K562 (cell line): ENCODE measurements around the gene LMNA. TPM values are rescaled to one million over a fixed set of nuclear protein-coding genes. Genes with fewer than 3 reads are reported as not detected.

Experiments
- BRF2 ChIP-seq: IDR thresholded peaks from 3 replicates; pipeline ENCODE4 v1.6.1; 2011; ENCODE audit warnings: borderline replicate concordance, mild to moderate bottlenecking; ENCODE audit not compliant: insufficient read length, insufficient read depth
- CHD2 ChIP-seq: IDR thresholded peaks from 2 replicates; pipeline ENCODE4 v1.6.1; 2011; ENCODE audit warnings: low read depth, low read length
- CXXC5 ChIP-seq: fragments of 250-450 bp; sonication (Bioruptor Pico); IDR thresholded peaks from 2 replicates; pipeline ENCODE4 v1.8.0; 2022; ENCODE audit warnings: inconsistent platforms, mild to moderate bottlenecking, moderate library complexity
- ID3 ChIP-seq, 2 experiments: fragments of 250-450 bp in 1 of 2; fragments of 450-650 bp in 1 of 2; sonication (Bioruptor Pico) in 1 of 2; IDR thresholded peaks; 2 replicates each; pipeline versions ENCODE4 v1.6.1 to v1.8.0; 2016 to 2021; ENCODE audit warnings: mild to moderate bottlenecking in 2 of 2, moderate library complexity in 2 of 2, missing compliant biosample characterization in 1 of 2, missing genetic modification characterization in 1 of 2
- MITF ChIP-seq: IDR thresholded peaks from 2 replicates; pipeline ENCODE4 v1.6.1; 2014; ENCODE audit warnings: antibody characterized with exemption
- NR1H2 ChIP-seq: sonication (generic); formaldehyde crosslinking; IDR thresholded peaks from 2 replicates; pipeline ENCODE4 v1.4.0; 2020; ENCODE audit warnings: mild to moderate bottlenecking, missing genetic modification reagents
- SMAD4 ChIP-seq: fragments of 250-450 bp; sonication (Bioruptor Pico); conservative IDR thresholded peaks from 2 replicates; pipeline ENCODE4 v1.8.0; 2021; ENCODE audit warnings: inconsistent platforms, mild to moderate bottlenecking, moderate library complexity
- TAF9B ChIP-seq: fragments of 450-650 bp; IDR thresholded peaks from 2 replicates; pipeline ENCODE4 v1.6.1; 2018; ENCODE audit warnings: mild to moderate bottlenecking; ENCODE audit not compliant: partially characterized antibody
- ZBTB11 ChIP-seq, 3 experiments: fragments of 200-800 bp in 1 of 3; fragments of 250-450 bp in 1 of 3; fragments of 450-650 bp in 1 of 3; sonication (Bioruptor Pico) in 1 of 3; sonication (Bioruptor generic) in 1 of 3; formaldehyde crosslinking in 1 of 3; IDR thresholded peaks; 2 replicates each; pipeline versions ENCODE4 v1.6.1 to v1.8.0; 2016 to 2022; ENCODE audit warnings: mild to moderate bottlenecking in 2 of 3, missing genetic modification characterization in 2 of 3, missing compliant biosample characterization in 1 of 3, moderate library complexity in 1 of 3
- ZBTB34 ChIP-seq: fragments of 250-450 bp; sonication (Bioruptor Pico); IDR thresholded peaks from 2 replicates; pipeline ENCODE4 v1.8.0; 2021; ENCODE audit warnings: mild to moderate bottlenecking, moderate library complexity
- ZNF12 ChIP-seq: sonication (generic); formaldehyde crosslinking; IDR thresholded peaks from 2 replicates; pipeline ENCODE4 v1.4.0; 2020; ENCODE audit warnings: mild to moderate bottlenecking, missing genetic modification reagents
- polyA plus RNA-seq, 8 experiments: library from polyadenylated mRNA; depleted of rRNA in 4 of 8; stranded (reverse) in 5 of 8; unstranded in 3 of 8; fragments of >200 nt; fragmentation: Nextera tagmentation in 2 of 8; fragmentation: Illumina TruSeq in 1 of 8; extraction: Ambion mirVana in 2 of 8; extraction: Trizol in 1 of 8; gene quantifications; 2 replicates each; pipeline versions ENCODE4 v1.2.1 to v1.2.3, GENCODE V29; 2011 to 2014; ENCODE audit warnings: inconsistent platforms in 1 of 8, missing spikeins in 1 of 8
- total RNA-seq, 7 experiments: library from RNA; depleted of rRNA in 6 of 7; stranded (reverse); fragments of >200 nt in 6 of 7; fragmentation: Illumina TruSeq in 2 of 7; extraction: Trizol in 2 of 7; gene quantifications; 2 replicates each; pipeline versions ENCODE4 v1.2.1 to v1.2.3, GENCODE V29; 2011 to 2021; ENCODE audit warnings: low replicate concordance in 1 of 7

Gene LMNA
- total and polyA plus RNA-seq, 9 of the 15 experiments (the other 6 are each of a cell fraction or from before 2014, with no cell fraction given) = 1.00 to 347 (median 88.2) TPM

- TF ChIP-seq CXXC5 (CRISPR knock-in tag) = peak; percentile 24; the same call in 1 of the 2 replicates
- no peak for TF ChIP-seq BRF2
- 0 out of 2 replicates have a peak, but pooled peaks have one; percentile 27 for TF ChIP-seq NR1H2
- 0 out of 2 replicates have a peak, but pooled peaks have one; percentile 11 for TF ChIP-seq CHD2
- TF ChIP-seq SMAD4 (CRISPR knock-in tag) = 0 out of 2 replicates have a peak, but pooled peaks have one; percentile 31
- TF ChIP-seq ID3 (CRISPR knock-in tag; IDR thresholded peaks at IDR 0.05) = no peak
- no peak for TF ChIP-seq ID3 (tag; IDR thresholded peaks at IDR 0.05)
- TF ChIP-seq ZNF12 (CRISPR knock-in tag) = 0 out of 2 replicates have a peak, but pooled peaks have one; percentile 52
- peak in 1 of 3 experiments; percentile 29; a peak in 2 of 6 replicates for TF ChIP-seq ZBTB11 (CRISPR knock-in tag; IDR thresholded peaks at IDR 0.05)
- TF ChIP-seq ZBTB34 (CRISPR knock-in tag) = no peak
- no peak for TF ChIP-seq TAF9B
- no peak for TF ChIP-seq MITF
Observed at GRCh38 chr1:156081180-156081916, 33.2 kb upstream of the LMNA start (continued).
